Osteoblast (primary cell): Measurements from ENCODE around the gene DLGAP1. TPM values are rescaled to one million over a fixed set of nuclear protein-coding genes. Genes with fewer than 3 reads are reported as not detected.

ENCODE experiments used
- DNase-seq: peaks from one replicate; pipeline ENCODE4 v3.0.0; 2011; ENCODE audit warnings: low spot score, mixed read lengths; ENCODE audit not compliant: insufficient read length; ENCODE audit errors: missing footprints
- H2AFZ ChIP-seq: 2 replicates; pipeline ENCODE4 v1.6.0; 2011; ENCODE audit warnings: mild to moderate bottlenecking, low read length
- H3K27ac ChIP-seq: 2 replicates; pipeline ENCODE4 v1.5.1; 2011; ENCODE audit warnings: mild to moderate bottlenecking, low read depth, low read length, moderate library complexity
- H3K27me3 ChIP-seq: 2 replicates; pipeline ENCODE4 v1.6.0; 2012; ENCODE audit warnings: mild to moderate bottlenecking, control low read depth, inconsistent platforms, low read length, moderate library complexity; ENCODE audit not compliant: insufficient read depth
- H3K36me3 ChIP-seq: 2 replicates; pipeline ENCODE4 v1.5.1; 2011; ENCODE audit warnings: mild to moderate bottlenecking, low read length, control low read depth, moderate library complexity; ENCODE audit not compliant: insufficient read depth
- H3K4me1 ChIP-seq: 2 replicates; pipeline ENCODE4 v1.5.1; 2011; ENCODE audit warnings: mild to moderate bottlenecking, low read length, control low read depth, moderate library complexity; ENCODE audit not compliant: insufficient read depth
- H3K4me2 ChIP-seq: 2 replicates; pipeline ENCODE4 v1.6.0; 2011; ENCODE audit warnings: mild to moderate bottlenecking, low read length; ENCODE audit not compliant: insufficient read depth
- H3K4me3 ChIP-seq: fragments of 200-600 bp; sonication (generic); 3 replicates; pipeline ENCODE4 v1.5.1; 2012; ENCODE audit warnings: mild to moderate bottlenecking, low read length, inconsistent platforms; ENCODE audit not compliant: insufficient read depth
- H3K79me2 ChIP-seq: 2 replicates; pipeline ENCODE4 v1.6.0; 2012; ENCODE audit warnings: mild to moderate bottlenecking, low read length, control low read depth, inconsistent platforms; ENCODE audit not compliant: insufficient read depth
- H3K9me3 ChIP-seq: 2 replicates; pipeline ENCODE4 v1.5.1; 2011; ENCODE audit warnings: low read depth, low read length, control low read depth
- H4K20me1 ChIP-seq: 2 replicates; pipeline ENCODE4 v1.6.0; 2012; ENCODE audit warnings: mild to moderate bottlenecking, low read length, control low read depth; ENCODE audit not compliant: insufficient read depth
- CTCF ChIP-seq: IDR thresholded peaks from 2 replicates; pipeline ENCODE4 v1.5.1; 2011; ENCODE audit warnings: mild to moderate bottlenecking, low read depth, low read length, moderate library complexity; ENCODE audit errors: extremely low read depth
- total RNA-seq: library from RNA; depleted of rRNA; stranded (reverse); fragments of >200 nt; gene quantifications from 2 replicates; pipeline ENCODE4 v1.2.3, GENCODE V29; 2012

The DLGAP1 gene
- total RNA-seq, 1 donor, result not detected

- Histone ChIP-seq H3K36me3 (no peaks in the 10 kb centered on the region), H4K20me1 (no peaks in the 10 kb centered on the region), H3K27ac (no peak overlapping the region), H3K4me2 (no peak overlapping the region), H3K4me3 (no peak overlapping the region), H3K4me1 (no peaks in the 10 kb centered on the region), H3K27me3 (no peaks in the 10 kb centered on the region), H3K79me2 (no peaks in the 10 kb centered on the region), H3K9me3 (no peaks in the 10 kb centered on the region), H2AFZ (no peak overlapping the region)
- DNase-seq, result no peak
- no peak for TF ChIP-seq CTCF
These were observed 894.4 kb downstream of the DLGAP1 start for GRCh38 chr18:3560755-3561154.

- H3K79me2 ChIP-seq, result no peaks in the 10 kb centered on the region
- no peaks in the 10 kb centered on the region for H3K27me3 ChIP-seq
- H4K20me1 ChIP-seq, result no peaks in the 10 kb centered on the region
- no peak for TF ChIP-seq CTCF
- no peak for DNase-seq
- no peak overlapping the region for H3K27ac ChIP-seq
- H2AFZ ChIP-seq, result no peak overlapping the region
- no peaks in the 10 kb centered on the region for H3K36me3 ChIP-seq
- no peak overlapping the region for H3K4me2 ChIP-seq
- H3K4me3 ChIP-seq, result no peak overlapping the region
- H3K4me1 ChIP-seq, result no peaks in the 10 kb centered on the region
- H3K9me3 ChIP-seq, result no peaks in the 10 kb centered on the region
These were observed 900.2 kb downstream of the DLGAP1 start for GRCh38 chr18:3554811-3555427.

- Histone ChIP-seq H3K36me3 (no peaks in the 10 kb centered on the region), H3K27me3 (no peaks in the 10 kb centered on the region), H4K20me1 (no peaks in the 10 kb centered on the region), H3K27ac (no peak overlapping the region), H3K9me3 (no peaks in the 10 kb centered on the region), H3K4me2 (no peak overlapping the region), H3K4me3 (no peak overlapping the region), H3K79me2 (no peaks in the 10 kb centered on the region), H3K4me1 (no peaks in the 10 kb centered on the region), H2AFZ (no peak overlapping the region)
- DNase-seq, result no peak
- TF ChIP-seq CTCF, result no peak
These were observed 901.0 kb downstream of the DLGAP1 start for GRCh38 chr18:3554091-3554601.

- Histone ChIP-seq H3K36me3 (no peaks in the 10 kb centered on the region), H3K27ac (no peak overlapping the region), H3K4me1 (no peaks in the 10 kb centered on the region), H4K20me1 (no peaks in the 10 kb centered on the region), H2AFZ (no peak overlapping the region), H3K79me2 (no peaks in the 10 kb centered on the region), H3K27me3 (no peaks in the 10 kb centered on the region), H3K4me2 (no peak overlapping the region), H3K9me3 (no peaks in the 10 kb centered on the region), H3K4me3 (no peak overlapping the region)
- TF ChIP-seq CTCF, result no peak
- DNase-seq, result no peak
These were observed 902.8 kb downstream of the DLGAP1 start for GRCh38 chr18:3552305-3552704.
